ENCODE results near the gene LCT.
"Not testable (repeated sequence)": the region's sequence is repeated elsewhere in the genome, so short reads cannot be mapped to it uniquely, and the experiment has no call there.

Gene LCT
- total RNA-seq: 0 to 0.21 (median 0) reads per million in 18 experiments

- no peak for DNase-seq
Measured at GRCh38 chr2:135836596-135837270, at the start of gene LCT. Gene LCT, minus strand, starts transcription at chr2:135837184. Its CDS starts 15 bp downstream, at chr2:135837169.

- peak in 1 of 2 donors; percentile 35 for DNase-seq
Measured at GRCh38 chr2:135885709-135886108, 48.7 kb upstream of the LCT start.

DNA sequence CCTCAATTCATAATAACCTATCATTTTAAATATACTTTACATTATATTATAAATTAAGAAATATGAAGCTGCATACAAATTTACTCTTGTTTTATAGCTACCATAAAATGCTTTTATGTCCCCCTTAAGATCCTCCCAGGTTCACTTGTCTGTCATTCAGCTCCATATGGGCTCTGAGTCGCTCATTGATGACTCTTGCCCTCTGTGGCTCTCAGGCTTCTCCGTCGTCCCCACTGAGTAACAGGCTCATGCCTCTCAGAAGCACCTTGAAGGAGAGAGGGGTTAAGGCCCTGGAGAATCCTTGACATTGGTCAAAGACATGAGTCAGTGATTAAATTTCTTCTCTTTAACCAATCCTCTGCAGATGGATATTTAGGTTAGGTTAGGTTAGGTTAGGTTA, 45.4 kb upstream of the LCT start:
- DNase-seq: no peak

GRCh38 chr2:135876770-135877169, 39.8 kb upstream of the LCT start:
- not testable (repeated sequence) for DNase-seq

DNA sequence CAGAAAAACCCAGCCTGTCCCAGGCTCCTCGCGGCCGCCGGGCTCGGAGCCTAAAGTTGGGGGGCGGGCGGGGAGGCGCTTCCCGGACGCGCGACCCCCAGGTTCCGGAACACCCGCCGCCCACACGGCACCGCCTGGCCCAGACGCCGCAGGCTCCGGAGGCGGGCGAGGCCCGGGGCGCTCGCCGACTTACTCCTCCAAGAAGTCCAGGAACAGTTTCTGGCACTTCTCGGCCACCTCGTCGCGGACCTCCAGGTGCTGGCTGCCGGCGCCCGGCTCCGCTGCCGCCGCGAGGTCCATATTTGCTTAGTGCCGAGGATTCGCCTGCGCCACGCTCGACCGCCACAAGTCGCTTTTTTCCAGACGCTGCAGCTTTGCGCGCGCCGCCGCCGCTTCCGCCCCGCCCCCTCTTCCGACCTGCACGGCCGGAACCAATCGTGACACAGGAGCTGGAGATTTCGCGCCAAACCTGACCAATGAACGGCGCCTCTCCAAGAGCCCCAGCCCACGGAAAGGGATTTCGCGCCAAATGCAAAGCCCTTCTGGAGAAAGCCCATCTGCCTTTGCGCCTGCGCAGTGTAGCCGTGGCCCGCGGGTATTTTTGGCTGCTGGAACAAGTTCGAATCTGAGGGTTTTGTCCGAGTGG, 39.2 kb upstream of the LCT start, which contains the start of gene MCM6:
Gene MCM6, minus strand, starts transcription at position 378 of the 646 bp plus-strand sequence. Its CDS starts 78 bp downstream, at position 300.
- DNase-seq: peak; percentile 99 to 100

DNA sequence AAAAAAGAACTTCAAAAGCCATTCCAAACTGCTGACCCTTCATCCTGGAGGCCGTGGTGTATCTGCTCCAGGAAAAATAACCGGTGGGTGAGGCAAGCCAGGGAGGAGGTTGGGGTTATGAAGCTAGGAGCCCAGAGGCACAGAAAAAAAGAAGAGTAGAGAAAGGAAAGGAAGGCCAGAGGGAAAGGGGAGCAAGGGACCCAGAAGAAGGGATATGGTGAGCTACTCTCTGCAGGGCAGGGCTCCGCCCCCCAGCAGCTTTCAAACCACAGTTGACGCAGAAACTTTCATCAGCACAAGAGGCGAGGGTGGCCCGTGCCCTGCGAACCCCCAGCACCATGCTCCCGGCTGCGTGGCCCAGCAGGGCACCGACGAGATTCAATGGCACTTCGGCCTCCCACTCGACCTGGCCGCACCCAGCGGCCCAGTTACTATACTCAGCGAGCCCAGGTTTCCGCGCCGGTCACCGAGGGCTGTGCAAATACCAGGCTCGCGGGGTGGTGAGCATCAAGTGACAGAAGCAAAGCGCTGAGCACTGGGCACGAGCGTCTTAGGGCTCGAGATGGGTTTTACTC, 38.6 kb upstream of the LCT start:
- peak; percentile 44 to 63 for DNase-seq

- DNase-seq: no peak
Measured at GRCh38 chr2:135874777-135875365, 37.9 kb upstream of the LCT start.

GRCh38 chr2:135870571-135870970, 33.6 kb upstream of the LCT start:
- no peak for DNase-seq

GRCh38 chr2:135863233-135863632, 26.2 kb upstream of the LCT start:
- DNase-seq: no peak

GRCh38 chr2:135862718-135863117, 25.7 kb upstream of the LCT start:
- no peak for DNase-seq

DNA sequence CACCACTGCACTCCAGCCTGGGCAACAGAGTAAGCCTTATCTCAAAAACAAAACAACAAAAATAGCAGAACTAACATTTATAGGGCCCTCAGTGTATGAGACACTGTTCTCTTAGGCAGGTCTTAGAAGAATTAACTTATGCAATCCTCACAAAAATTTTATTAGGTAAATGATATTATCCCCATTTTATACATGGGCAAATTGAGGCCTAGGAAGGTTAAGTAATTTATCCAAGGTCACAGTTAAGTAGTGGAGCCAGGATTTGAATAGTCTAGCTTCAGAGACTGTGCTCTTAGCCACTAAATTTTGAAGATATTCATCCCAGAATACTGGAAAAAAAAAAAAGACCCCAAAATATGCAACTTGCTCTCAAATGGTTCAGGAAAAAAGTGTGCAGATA, 16.4 kb upstream of the LCT start:
- DNase-seq: no peak

DNA sequence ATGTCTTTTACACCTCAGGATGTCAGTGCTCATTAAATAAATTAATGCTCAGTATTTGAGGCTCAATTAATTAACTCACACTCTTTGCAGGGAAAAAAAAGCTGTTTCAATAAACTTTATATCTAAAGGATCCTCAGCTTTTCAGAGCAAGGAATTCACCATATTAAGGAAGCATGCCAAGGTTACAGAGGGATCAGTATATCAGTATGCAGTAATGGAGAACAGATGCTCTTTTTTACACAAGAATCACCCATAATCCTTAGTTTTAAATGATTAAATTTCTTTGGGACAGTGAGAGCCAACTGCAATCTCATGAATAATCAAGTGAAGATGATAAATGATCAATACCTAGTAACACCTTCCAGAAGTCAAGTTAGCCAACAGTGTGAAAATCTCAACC, 14.9 kb upstream of the LCT start:
- DNase-seq: no peak

- DNase-seq: no peak
Measured at GRCh38 chr2:135850892-135851668, 14.1 kb upstream of the LCT start.

- DNase-seq: no peak
Measured at GRCh38 chr2:135849087-135849486, 12.1 kb upstream of the LCT start.

DNA sequence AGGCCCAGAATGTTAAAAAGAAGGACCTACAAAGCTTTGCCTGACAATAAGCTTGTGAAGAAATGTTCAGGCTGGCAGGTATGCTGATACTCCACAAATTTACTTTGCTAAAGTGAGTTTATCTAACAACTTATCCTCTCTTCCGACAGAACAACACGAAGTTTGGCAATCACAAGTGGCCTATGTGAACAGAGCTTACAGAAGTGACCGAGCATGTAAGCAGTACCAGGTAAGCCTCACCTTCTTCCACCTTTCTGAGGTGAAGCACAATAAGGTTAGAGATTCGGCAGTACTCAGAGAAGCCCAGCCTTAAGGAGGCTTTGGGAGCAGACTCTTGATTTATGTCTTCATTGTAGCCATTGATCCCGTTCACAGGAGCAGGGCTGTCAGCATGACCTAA, 9.0 kb upstream of the LCT start:
- DNase-seq: no peak

GRCh38 chr2:135845257-135845656, 8.3 kb upstream of the LCT start:
- no peak for DNase-seq

GRCh38 chr2:135844301-135844895, 7.4 kb upstream of the LCT start:
- DNase-seq: no peak

GRCh38 chr2:135843671-135844070, 6.7 kb upstream of the LCT start:
- DNase-seq: no peak

GRCh38 chr2:135840601-135841000, 3.6 kb upstream of the LCT start:
- DNase-seq: peak; percentile 15 to 47

DNA sequence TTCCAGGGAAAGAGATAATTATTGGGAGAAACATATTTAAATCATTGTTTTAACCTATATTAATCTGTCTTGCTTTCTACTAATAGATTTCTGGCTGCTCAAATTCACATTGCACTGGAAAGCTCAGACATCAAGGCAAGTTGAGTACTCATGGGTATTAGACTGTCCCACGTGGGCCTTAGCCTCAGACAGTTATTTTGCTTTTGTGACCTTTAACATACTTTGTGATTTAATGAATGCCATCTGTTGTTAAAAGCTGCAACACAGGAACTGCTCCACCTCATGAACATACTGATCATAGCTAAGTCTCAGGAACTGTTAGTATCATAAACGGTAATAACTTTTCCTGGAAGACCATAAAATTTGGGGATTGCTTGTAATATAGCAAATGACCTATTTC, 2.7 kb upstream of the LCT start:
- no peak for DNase-seq

- no peak for DNase-seq
Measured at GRCh38 chr2:135838502-135838901, 1.5 kb upstream of the LCT start.

GRCh38 chr2:135832891-135833290, 4.1 kb downstream of the LCT start:
- DNase-seq: no peak

Data from inflammatory macrophage (primary cell).